K562 (cell line): ENCODE measurements around the gene PDHX. TPM values are rescaled to one million over a fixed set of nuclear protein-coding genes. Genes with fewer than 3 reads are reported as not detected.

Source experiments
- ATAC-seq: fragments of 200-7000 bp; cut with Tn5 transposase; 3 replicates; pipeline ENCODE4 v1.9.1; 2020; ENCODE audit warnings: moderate library complexity
- BruUV-seq: library from RNA; stranded (reverse); fragments of 400-500 nt; replicated peaks from 2 replicates; lab custom pipeline; 2021; lab: Mats Ljungman, UMichigan
- CTCF ChIA-PET: fragments of 300-600 bp; formaldehyde crosslinking; extraction: SDS; loops from one replicate; lab custom pipeline; 2021; ENCODE audit warnings: low intra/inter-chr PET ratio; lab: Yijun Ruan, JAX
- POLR2A ChIA-PET: fragments of 300-600, 350-650 bp; sonication (Branson Sonifier 250); formaldehyde crosslinking; extraction: SDS; loops from one replicate; lab custom pipeline; 2021; ENCODE audit warnings: antibody characterized with exemption, inconsistent platforms; lab: Yijun Ruan, JAX
- DNase-seq, 4 experiments: peaks; one replicate each; pipeline versions ENCODE4 v3.0.0 to v3.0.0-alpha.2; 2011 to 2018; ENCODE audit warnings: low spot score in 3 of 4, mixed read lengths in 3 of 4; ENCODE audit errors: extremely low read depth in 1 of 4
- FAIRE-seq: peaks from 2 replicates; lab custom pipeline; 2011; peaks lifted over from hg19 to GRCh38; lab: Jason Lieb, UNC
- H2AFZ ChIP-seq: 2 replicates; pipeline ENCODE4 v1.6.0; 2011; ENCODE audit warnings: low read depth, low read length, control low read depth, inconsistent platforms
- H3K27ac ChIP-seq: fragments of 200-600 bp; 3 replicates; pipeline ENCODE4 v1.8.0; 2011; ENCODE audit warnings: low read depth, mild to moderate bottlenecking, control low read depth, inconsistent platforms, low read length, moderate library complexity, mixed read lengths; ENCODE audit errors: extremely low read depth
- H3K27me3 ChIP-seq, 2 experiments: fragments of 300-600 bp in 1 of 2; 2 replicates in 1 of 2; 3 replicates in 1 of 2; pipeline versions ENCODE4 v1.6.0 to v1.8.0; 2011; ENCODE audit warnings: inconsistent platforms in 2 of 2, low read length in 2 of 2, mild to moderate bottlenecking in 1 of 2, mixed read lengths in 1 of 2, moderate library complexity in 1 of 2; ENCODE audit not compliant: control insufficient read depth in 2 of 2, insufficient read depth in 2 of 2
- H3K36me3 ChIP-seq: fragments of 300-600 bp; 3 replicates; pipeline ENCODE4 v1.8.0; 2011; ENCODE audit warnings: mild to moderate bottlenecking, low read length, inconsistent platforms; ENCODE audit not compliant: control insufficient read depth, insufficient read depth
- H3K4me1 ChIP-seq, 2 experiments: fragments of 200-600 bp in 1 of 2; replicated peaks in 1 of 2; 2 replicates in 1 of 2; 3 replicates in 1 of 2; pipeline versions ENCODE4 v1.5.1 to v1.8.0; 2011; ENCODE audit warnings: inconsistent platforms in 2 of 2, low read length in 2 of 2, mild to moderate bottlenecking in 1 of 2, mixed read lengths in 1 of 2, moderate library complexity in 1 of 2; ENCODE audit not compliant: control insufficient read depth in 2 of 2, insufficient read depth in 2 of 2
- H3K4me2 ChIP-seq: 2 replicates; pipeline ENCODE4 v1.6.1; 2011; ENCODE audit warnings: low read length, control low read depth, inconsistent platforms, mixed read lengths; ENCODE audit not compliant: insufficient read depth
- H3K4me3 ChIP-seq: fragments of 200-600 bp; sonication (generic), shearing (Covaris generic); 2 replicates; pipeline ENCODE4 v1.5.1; 2016; ENCODE audit warnings: control low read depth, inconsistent platforms
- H3K79me2 ChIP-seq: fragments of 200-600 bp; 3 replicates; pipeline ENCODE4 v1.8.0; 2011; ENCODE audit warnings: low read length, inconsistent platforms; ENCODE audit not compliant: control insufficient read depth, insufficient read depth
- H3K9ac ChIP-seq, 2 experiments: 2 replicates each; pipeline versions ENCODE4 v1.6.0 to v1.6.1; 2011; ENCODE audit warnings: low read depth in 2 of 2, low read length in 2 of 2, control low read depth in 1 of 2, inconsistent platforms in 1 of 2, mild to moderate bottlenecking in 1 of 2, mixed read lengths in 1 of 2; ENCODE audit not compliant: insufficient read depth in 1 of 2
- H3K9me1 ChIP-seq: one replicate; pipeline ENCODE4 v1.6.0; 2011; ENCODE audit warnings: inconsistent platforms, mild to moderate bottlenecking, low read length, moderate library complexity; ENCODE audit not compliant: control insufficient read depth, insufficient read depth
- H3K9me3 ChIP-seq: replicated peaks from 2 replicates; pipeline ENCODE4 v1.5.1; 2011; ENCODE audit warnings: low read depth, low read length, inconsistent platforms; ENCODE audit not compliant: control insufficient read depth, insufficient read depth
- H4K20me1 ChIP-seq: replicated peaks from 2 replicates; pipeline ENCODE4 v1.6.1; 2011; ENCODE audit warnings: low read length, inconsistent platforms, mixed read lengths; ENCODE audit not compliant: control insufficient read depth, insufficient read depth
- CHD2 ChIP-seq: IDR thresholded peaks from 2 replicates; pipeline ENCODE4 v1.6.1; 2011; ENCODE audit warnings: low read depth, low read length
- ELF4 ChIP-seq: fragments of 450-650 bp; formaldehyde crosslinking; IDR thresholded peaks from 2 replicates; pipeline ENCODE4 v1.4.0; 2022; ENCODE audit warnings: missing genetic modification characterization
- ESRRA ChIP-seq: fragments of 450-650 bp; IDR thresholded peaks from 2 replicates; pipeline ENCODE4 v1.6.1; 2014; ENCODE audit warnings: low read depth, mild to moderate bottlenecking, moderate library complexity, borderline replicate concordance
- MAFG ChIP-seq: fragments of 450-650 bp; conservative IDR thresholded peaks from 2 replicates; pipeline ENCODE4 v1.6.1; 2016; ENCODE audit warnings: missing genetic modification characterization, missing compliant biosample characterization
- NFIC ChIP-seq: fragments of 450-650 bp; IDR thresholded peaks from 2 replicates; pipeline ENCODE4 v1.6.1; 2017; ENCODE audit warnings: mild to moderate bottlenecking, inconsistent platforms
- POLR2AphosphoS5 ChIP-seq: IDR thresholded peaks from 2 replicates; pipeline ENCODE4 v1.6.1; 2011; ENCODE audit warnings: mild to moderate bottlenecking, low read depth, low read length, moderate library complexity; ENCODE audit not compliant: control insufficient read depth, insufficient read depth
- PRMT5 ChIP-seq: sonication (generic); formaldehyde crosslinking; IDR thresholded peaks from 2 replicates; pipeline ENCODE4 v1.5.0; 2020; ENCODE audit warnings: missing genetic modification reagents
- PTBP1 ChIP-seq: fragments of 200-400 bp; formaldehyde crosslinking; IDR thresholded peaks from 2 replicates; pipeline ENCODE4 v1.6.1; 2017; ENCODE audit warnings: low read depth, low read length
- RAD51 ChIP-seq: fragments of 450-650 bp; IDR thresholded peaks from 2 replicates; pipeline ENCODE4 v1.7.1; 2016; ENCODE audit warnings: low read depth, mild to moderate bottlenecking, borderline replicate concordance
- RBM14 ChIP-seq: fragments of 200-400 bp; formaldehyde crosslinking; IDR thresholded peaks from 2 replicates; pipeline ENCODE4 v1.6.1; 2018; ENCODE audit warnings: low read depth, mild to moderate bottlenecking, low read length, moderate library complexity, borderline replicate concordance; ENCODE audit not compliant: insufficient read depth
- USF2 ChIP-seq: sonication (generic); formaldehyde crosslinking; IDR thresholded peaks from 2 replicates; pipeline ENCODE4 v1.5.0; 2020; ENCODE audit warnings: missing genetic modification reagents
- ZBTB33 ChIP-seq: sonication (generic); formaldehyde crosslinking; IDR thresholded peaks from 2 replicates; pipeline ENCODE4 v1.8.1; 2023; ENCODE audit warnings: mild to moderate bottlenecking, missing genetic modification reagents
- ZBTB43 ChIP-seq: sonication (generic); formaldehyde crosslinking; IDR thresholded peaks from 2 replicates; pipeline ENCODE4 v1.8.0; 2023; ENCODE audit warnings: mild to moderate bottlenecking, missing genetic modification reagents
- ZNF23 ChIP-seq: fragments of 250-450 bp; sonication (Bioruptor Pico); IDR thresholded peaks from 2 replicates; pipeline ENCODE4 v1.4.0; 2020; ENCODE audit warnings: mild to moderate bottlenecking
- WGBS: fragments of 100-300 bp; shearing (Covaris generic); methylation state at CpG from one replicate; pipeline ENCODE4 v1.1.6; 2016; ENCODE audit warnings: low coverage, mixed read lengths; ENCODE audit not compliant: insufficient coverage; ENCODE audit errors: missing lambda C conversion rate; 5-methylcytosine and 5-hydroxymethylcytosine counted together
- in situ Hi-C: fragments of 300-500 bp; cut with MboI; formaldehyde crosslinking; loops from 4 replicates; pipeline ENCODE4 v1.15.0; 2018; ENCODE audit warnings: inconsistent platforms, mixed read lengths
- intact Hi-C: fragments of 100-400 bp; cut with micrococcal nuclease; formaldehyde crosslinking; loops from 2 replicates; pipeline ENCODE4 v1.14.2; 2022
- polyA plus RNA-seq, 8 experiments: library from polyadenylated mRNA; depleted of rRNA in 4 of 8; stranded (reverse) in 5 of 8; unstranded in 3 of 8; fragments of >200 nt; fragmentation: Nextera tagmentation in 2 of 8; fragmentation: Illumina TruSeq in 1 of 8; extraction: Ambion mirVana in 2 of 8; extraction: Trizol in 1 of 8; gene quantifications; 2 replicates each; pipeline versions ENCODE4 v1.2.1 to v1.2.3, GENCODE V29; 2011 to 2014; ENCODE audit warnings: inconsistent platforms in 1 of 8, missing spikeins in 1 of 8
- total RNA-seq, 7 experiments: library from RNA; depleted of rRNA in 6 of 7; stranded (reverse); fragments of >200 nt in 6 of 7; fragmentation: Illumina TruSeq in 2 of 7; extraction: Trizol in 2 of 7; gene quantifications; 2 replicates each; pipeline versions ENCODE4 v1.2.1 to v1.2.3, GENCODE V29; 2011 to 2021; ENCODE audit warnings: low replicate concordance in 1 of 7
- TF ChIP-seq, protein P1 (sequence below): fragments of 450-650 bp; IDR thresholded peaks from 2 replicates; pipeline ENCODE4 v1.6.1; 2017; ENCODE audit warnings: antibody characterized with exemption

Gene PDHX
- total and polyA plus RNA-seq, 9 of the 15 experiments (the other 6 are each of a cell fraction or from before 2014, with no cell fraction given), result 20.8 to 43.5 (median 31.2) TPM

- H3K4me1 ChIP-seq, result no peaks in the 10 kb centered on the region
- FAIRE-seq (no peak), ATAC-seq (no peak), DNase-seq (no peak)
- H3K36me3 ChIP-seq, result no peaks in the 10 kb centered on the region
- WGBS, result 72% methylated on average over 4 of the region's 4 CpGs
- H2AFZ ChIP-seq, result no peak overlapping the region
- H3K79me2 ChIP-seq, result no peaks in the 10 kb centered on the region
- no peak overlapping the region for H3K4me3 ChIP-seq
- H3K4me2 ChIP-seq, result no peak overlapping the region
- CTCF ChIA-PET, result no interaction called here
- H4K20me1 ChIP-seq, result no peaks in the 10 kb centered on the region
- POLR2A ChIA-PET, result no interaction called here
- intact Hi-C loops (no loop called here), in situ Hi-C loops (no loop called here)
- H3K9me3 ChIP-seq, result no peaks in the 10 kb centered on the region
- H3K27ac ChIP-seq, result no peak overlapping the region
- H3K9me1 ChIP-seq, result no peaks in the 10 kb centered on the region
- H3K27me3 ChIP-seq, result no peaks in the 10 kb centered on the region
- H3K9ac ChIP-seq, result no peak overlapping the region
- TF ChIP-seq NFIC (no peak), ESRRA (no peak), ZNF23 (CRISPR knock-in tag) (no peak), POLR2AphosphoS5 (no peak), CHD2 (no peak), RAD51 (no peak), PRMT5 (CRISPR knock-in tag) (no peak), ELF4 (no peak), ZBTB43 (CRISPR knock-in tag) (no peak), USF2 (no peak), MAFG (tag) (no peak), ZBTB33 (CRISPR knock-in tag) (no peak), PTBP1 (no peak), RBM14 (no peak)
- TF ChIP-seq, protein P1, sequence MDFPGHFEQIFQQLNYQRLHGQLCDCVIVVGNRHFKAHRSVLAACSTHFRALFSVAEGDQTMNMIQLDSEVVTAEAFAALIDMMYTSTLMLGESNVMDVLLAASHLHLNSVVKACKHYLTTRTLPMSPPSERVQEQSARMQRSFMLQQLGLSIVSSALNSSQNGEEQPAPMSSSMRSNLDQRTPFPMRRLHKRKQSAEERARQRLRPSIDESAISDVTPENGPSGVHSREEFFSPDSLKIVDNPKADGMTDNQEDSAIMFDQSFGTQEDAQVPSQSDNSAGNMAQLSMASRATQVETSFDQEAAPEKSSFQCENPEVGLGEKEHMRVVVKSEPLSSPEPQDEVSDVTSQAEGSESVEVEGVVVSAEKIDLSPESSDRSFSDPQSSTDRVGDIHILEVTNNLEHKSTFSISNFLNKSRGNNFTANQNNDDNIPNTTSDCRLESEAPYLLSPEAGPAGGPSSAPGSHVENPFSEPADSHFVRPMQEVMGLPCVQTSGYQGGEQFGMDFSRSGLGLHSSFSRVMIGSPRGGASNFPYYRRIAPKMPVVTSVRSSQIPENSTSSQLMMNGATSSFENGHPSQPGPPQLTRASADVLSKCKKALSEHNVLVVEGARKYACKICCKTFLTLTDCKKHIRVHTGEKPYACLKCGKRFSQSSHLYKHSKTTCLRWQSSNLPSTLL, result no peak
- no TSS peak for BruUV-seq
Measured at GRCh38 chr11:35005141-35005780, 88.8 kb downstream of the PDHX start.
